Stimulated activated CD4-positive, alpha-beta T cell treated with anti-CD3 and anti-CD28 coated beads, TNF-alpha, amount 100 ng/mL, for 48 hours (primary cell): ENCODE results near the gene APOC3.

Source experiments
- DNase-seq, 3 donors: peaks; one replicate each; pipeline ENCODE4 v3.0.0-alpha.2; 2020; ENCODE audit warnings: low read depth in 3 of 3

APOC3 gene

DNA sequence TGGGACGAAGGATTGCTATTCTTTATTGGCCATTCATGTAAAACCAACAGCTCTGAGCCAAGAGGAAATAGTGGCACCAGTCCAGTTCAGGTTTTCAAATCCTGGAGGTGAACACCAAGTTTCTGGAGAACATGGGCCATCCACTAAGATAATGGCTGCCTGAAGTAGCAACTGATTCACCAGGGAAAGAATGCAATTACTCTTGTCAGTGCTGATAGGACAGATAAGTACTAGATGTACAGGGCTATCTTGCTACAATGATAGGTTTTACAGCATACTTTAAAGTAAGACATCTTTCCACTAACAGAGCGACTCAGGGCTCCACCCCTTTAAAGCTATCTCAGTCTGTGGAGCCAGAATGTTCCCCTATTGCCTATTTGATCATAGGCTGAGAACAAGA, 44.5 kb downstream of the APOC3 start:
- DNase-seq: no peak

DNA sequence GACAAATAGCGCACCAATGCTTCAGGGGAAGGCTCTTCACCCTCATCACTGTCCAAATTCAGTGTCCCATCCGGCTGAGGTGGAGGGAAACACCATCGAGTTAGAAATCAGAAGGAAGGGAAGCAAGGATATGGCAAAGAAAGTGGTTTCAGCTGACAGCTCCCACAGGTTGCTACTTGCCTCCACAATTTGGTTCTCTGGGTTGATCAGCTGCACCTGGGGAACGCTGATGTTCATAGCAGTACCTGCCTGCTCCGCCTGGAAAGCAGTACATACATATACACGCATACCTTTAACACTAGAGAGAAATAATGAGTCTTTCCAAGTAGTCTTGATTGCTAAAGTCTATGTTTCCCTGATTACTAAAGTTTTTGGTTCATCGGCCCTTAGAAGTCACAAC, 45.5 kb downstream of the APOC3 start:
- no peak for DNase-seq

DNA sequence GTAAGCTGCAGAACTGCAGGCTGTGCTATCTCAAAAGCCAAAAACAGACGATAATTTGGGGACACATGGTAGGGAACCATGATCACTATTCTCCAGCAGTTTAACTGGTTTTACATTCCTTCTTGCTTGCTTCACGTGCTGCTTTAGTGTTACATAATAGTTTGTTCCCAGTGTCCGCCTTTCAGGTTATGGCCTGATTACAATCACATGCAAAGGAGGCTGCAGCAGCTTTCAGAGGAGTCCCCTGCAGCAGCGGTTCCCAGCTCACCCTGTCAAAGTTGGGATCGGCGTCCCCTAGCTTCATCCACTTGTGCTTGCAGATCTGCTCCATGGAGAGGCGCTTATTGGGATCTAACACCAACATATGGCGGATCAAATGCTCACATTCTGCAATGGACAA, 46.9 kb downstream of the APOC3 start:
- no peak for DNase-seq

DNA sequence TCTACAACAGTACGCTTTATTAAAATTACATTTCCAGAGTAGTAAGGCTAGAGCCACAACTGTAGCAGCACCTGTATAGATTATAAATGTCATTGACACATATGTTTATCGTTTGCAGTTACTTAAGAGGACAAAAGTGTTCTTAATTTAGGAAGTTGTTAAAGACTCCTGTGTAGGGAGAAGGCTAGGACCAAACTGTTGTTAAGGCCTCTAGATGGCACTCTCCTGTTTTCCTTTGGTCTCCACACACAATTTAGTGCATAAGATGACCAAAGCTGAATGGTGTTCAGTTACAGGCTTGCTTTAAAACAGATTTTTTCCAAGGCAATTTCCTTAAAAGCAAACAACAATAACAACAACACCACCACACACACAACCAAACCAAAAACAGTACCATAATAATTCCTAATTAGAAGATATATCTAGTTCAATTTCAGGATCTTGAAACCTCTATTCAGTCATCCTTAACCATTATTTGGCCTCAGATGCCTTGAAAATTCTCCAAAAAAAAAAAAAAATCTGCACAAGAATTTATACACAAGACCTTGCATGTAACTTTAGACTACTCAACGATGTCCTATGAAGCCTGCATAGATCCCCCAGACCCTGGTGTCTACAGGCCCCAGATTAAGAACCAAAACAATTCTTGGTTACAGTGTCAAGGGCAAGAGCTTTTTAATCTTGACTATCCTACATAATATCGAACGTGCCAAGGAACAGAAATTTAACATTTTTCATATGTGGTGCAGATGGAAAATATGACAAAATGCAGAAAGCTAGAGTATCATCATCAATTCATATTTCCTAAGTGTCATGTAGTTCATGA, 50.3 kb downstream of the APOC3 start:
- no peak for DNase-seq

DNA sequence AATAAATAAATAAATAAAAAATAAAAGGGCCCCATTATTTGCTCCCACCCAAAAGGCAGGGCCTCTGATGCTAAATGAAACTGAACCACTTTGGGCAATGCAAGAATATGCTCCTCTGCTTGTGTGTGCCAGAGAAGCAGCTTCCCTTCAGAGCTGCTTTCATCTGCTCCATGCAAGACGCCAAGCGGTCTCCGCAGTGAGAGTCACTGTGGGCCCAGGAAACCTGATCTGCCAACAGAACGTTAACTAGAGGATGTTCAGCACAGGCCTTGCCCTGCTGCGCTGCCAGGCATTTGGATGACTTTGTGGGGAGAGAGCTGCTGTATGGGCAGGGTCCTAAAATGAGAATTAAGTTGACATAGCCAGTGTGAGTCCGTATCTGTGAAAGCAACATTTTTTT, 51.4 kb downstream of the APOC3 start:
- no peak for DNase-seq

DNA sequence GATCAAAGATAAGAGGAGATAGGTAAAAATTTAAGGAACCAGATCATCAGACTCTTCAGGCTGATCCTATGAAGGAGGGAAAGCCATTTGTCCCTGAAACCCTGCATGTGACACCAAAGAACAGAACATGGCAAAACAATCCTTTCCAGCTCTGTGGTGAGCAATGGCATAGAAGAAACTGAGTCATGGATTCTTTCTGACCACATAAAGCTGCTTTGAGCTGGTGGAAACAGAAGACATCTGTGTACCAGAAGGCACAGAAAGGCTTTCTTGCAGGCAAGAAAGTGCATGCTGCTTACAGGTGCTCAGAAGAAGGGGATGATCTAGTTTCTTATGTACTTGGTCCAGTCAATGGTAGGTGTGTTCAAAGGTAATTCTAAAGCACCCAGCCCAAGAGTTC, 52.7 kb downstream of the APOC3 start:
- peak in 1 of 3 donors; percentile 8 for DNase-seq
